B cell (primary cell): ENCODE measurements around the gene SLC9A7.

Experiments used
- CTCF ChIP-seq: fragments of 200-600 bp; IDR thresholded peaks from one replicate; pipeline ENCODE4 v1.8.0; 2022; ENCODE audit warnings: antibody characterized with exemption, mild to moderate bottlenecking
- EZH2 ChIP-seq: IDR thresholded peaks from 2 replicates; pipeline ENCODE4 v1.6.1; 2012; ENCODE audit warnings: borderline replicate concordance, low read depth, mild to moderate bottlenecking, moderate library complexity, low read length; ENCODE audit not compliant: insufficient read depth, poor library complexity, severe bottlenecking

DNA sequence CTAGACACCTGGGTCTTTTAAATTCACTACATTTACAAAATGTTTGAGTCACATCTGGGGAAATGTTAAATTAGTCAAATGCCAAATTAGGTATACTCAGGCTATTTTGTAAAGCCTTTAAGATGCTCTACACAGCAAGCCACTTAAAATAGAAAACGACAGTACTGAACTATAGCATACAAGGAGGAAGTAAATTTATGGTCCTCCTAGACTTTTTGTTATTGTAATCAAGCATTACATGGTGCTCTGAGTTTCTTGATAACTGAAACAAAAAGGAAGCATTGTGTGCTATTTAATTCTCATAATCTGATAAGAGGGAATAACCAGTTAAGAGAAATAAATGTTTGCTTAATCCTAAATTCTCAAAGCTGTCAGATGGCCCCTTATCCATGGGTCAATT lies 46.2 kb downstream of the SLC9A7 start:
- no peak for TF ChIP-seq CTCF
- no peak for TF ChIP-seq EZH2
